ENCODE data around the gene NLRP3. TPM values are rescaled to one million over a fixed set of nuclear protein-coding genes. Genes with fewer than 3 reads are reported as not detected.

NLRP3 gene
- total RNA-seq, 1 experiment from 2014 or later = 0.26 TPM

DNA sequence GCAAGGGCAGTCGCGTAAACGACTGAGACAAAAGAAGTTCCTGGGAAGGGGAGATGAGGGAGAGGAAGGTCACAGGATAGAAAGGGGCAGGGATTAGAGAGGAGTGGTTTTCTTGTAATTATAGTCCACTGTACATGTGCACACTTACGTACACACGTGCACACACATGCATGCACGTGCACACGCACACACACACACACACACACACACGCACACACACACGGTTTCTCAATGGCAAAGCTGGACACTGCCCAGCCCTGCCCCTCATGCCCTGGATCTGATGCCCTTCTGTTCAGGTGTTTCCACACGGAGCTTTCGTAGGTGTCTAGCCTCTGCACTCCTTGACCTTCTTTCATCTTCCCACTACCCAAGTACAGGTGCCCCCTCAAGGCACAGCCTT, 38.0 kb downstream of the NLRP3 start:
- CTCF ChIA-PET = no interaction called here
- no peaks in the 10 kb centered on the region for H3K36me3 Mint-ChIP-seq (ENCODE audit: insufficient read depth, unreplicated experiment)
- no TSS peak for BruUV-seq (replicated peaks)
- H3K4me3 Mint-ChIP-seq (ENCODE audit: low read depth, unreplicated experiment) = no peak overlapping the region
- H3K27ac Mint-ChIP-seq (ENCODE audit: unreplicated experiment) = no peak overlapping the region
- intact Hi-C loops (cut with micrococcal nuclease; ENCODE audit: unreplicated experiment) = no loop called here
- H3K9me3 Mint-ChIP-seq (ENCODE audit: low read depth, unreplicated experiment) = peaks cover 6% of the 10 kb centered on the region
- H3K27me3 Mint-ChIP-seq (ENCODE audit: unreplicated experiment) = peaks cover 11% of the 10 kb centered on the region
- no peak for DNase-seq
- TF ChIP-seq CTCF (IDR thresholded peaks at IDR 0.05; ENCODE audit: unreplicated experiment) = no peak
- H3K4me1 Mint-ChIP-seq (ENCODE audit: low read depth, unreplicated experiment) = no peaks in the 10 kb centered on the region

GRCh38 chr1:247456021-247456420, 40.0 kb downstream of the NLRP3 start:
- no peaks in the 10 kb centered on the region for H3K4me1 Mint-ChIP-seq (ENCODE audit: low read depth, unreplicated experiment)
- no TSS peak for BruUV-seq (replicated peaks)

GRCh38 chr1:247456914-247457639, 41.1 kb downstream of the NLRP3 start:
- intact Hi-C loops (cut with micrococcal nuclease; ENCODE audit: unreplicated experiment) = no loop called here

More at GRCh38 chr1:247456021-247456420, 40.0 kb downstream of the NLRP3 start:
- intact Hi-C loops (cut with micrococcal nuclease; ENCODE audit: unreplicated experiment) = no loop called here
- TF ChIP-seq CTCF (IDR thresholded peaks at IDR 0.05; ENCODE audit: unreplicated experiment) = no peak
- H3K36me3 Mint-ChIP-seq (ENCODE audit: insufficient read depth, unreplicated experiment) = no peaks in the 10 kb centered on the region
- H3K4me3 Mint-ChIP-seq (ENCODE audit: low read depth, unreplicated experiment) = no peak overlapping the region
- H3K27me3 Mint-ChIP-seq (ENCODE audit: unreplicated experiment) = peaks cover 11% of the 10 kb centered on the region
- DNase-seq = no peak
- CTCF ChIA-PET = no interaction called here
- peaks cover 6% of the 10 kb centered on the region for H3K9me3 Mint-ChIP-seq (ENCODE audit: low read depth, unreplicated experiment)
- no peak overlapping the region for H3K27ac Mint-ChIP-seq (ENCODE audit: unreplicated experiment)

GRCh38 chr1:247459507-247459906, 43.5 kb downstream of the NLRP3 start:
- DNase-seq = no peak
- no peaks in the 10 kb centered on the region for H3K4me1 Mint-ChIP-seq (ENCODE audit: low read depth, unreplicated experiment)
- no TSS peak for BruUV-seq (replicated peaks)
- TF ChIP-seq CTCF (IDR thresholded peaks at IDR 0.05; ENCODE audit: unreplicated experiment) = no peak
- intact Hi-C loops (cut with micrococcal nuclease; ENCODE audit: unreplicated experiment) = no loop called here
- H3K27ac Mint-ChIP-seq (ENCODE audit: unreplicated experiment) = no peak overlapping the region
- H3K4me3 Mint-ChIP-seq (ENCODE audit: low read depth, unreplicated experiment) = no peak overlapping the region
- peaks cover 3% of the 10 kb centered on the region for H3K9me3 Mint-ChIP-seq (ENCODE audit: low read depth, unreplicated experiment)
- H3K27me3 Mint-ChIP-seq (ENCODE audit: unreplicated experiment) = peaks cover 5% of the 10 kb centered on the region
- H3K36me3 Mint-ChIP-seq (ENCODE audit: insufficient read depth, unreplicated experiment) = no peaks in the 10 kb centered on the region
- CTCF ChIA-PET = interaction anchor here (0.8 kb wide), 1 partner anchor 24 kb away, joined by 3 read pairs; no protein-coding TSS in a partner anchor

More at GRCh38 chr1:247456914-247457639, 41.1 kb downstream of the NLRP3 start:
- no peaks in the 10 kb centered on the region for H3K4me1 Mint-ChIP-seq (ENCODE audit: low read depth, unreplicated experiment)
- peaks cover 11% of the 10 kb centered on the region for H3K27me3 Mint-ChIP-seq (ENCODE audit: unreplicated experiment)
- H3K9me3 Mint-ChIP-seq (ENCODE audit: low read depth, unreplicated experiment) = peaks cover 6% of the 10 kb centered on the region
- no peak overlapping the region for H3K27ac Mint-ChIP-seq (ENCODE audit: unreplicated experiment)
- DNase-seq = no peak
- TF ChIP-seq CTCF (IDR thresholded peaks at IDR 0.05; ENCODE audit: unreplicated experiment) = no peak
- CTCF ChIA-PET = no interaction called here
- BruUV-seq (replicated peaks) = no TSS peak
- H3K4me3 Mint-ChIP-seq (ENCODE audit: low read depth, unreplicated experiment) = no peak overlapping the region
- no peaks in the 10 kb centered on the region for H3K36me3 Mint-ChIP-seq (ENCODE audit: insufficient read depth, unreplicated experiment)

All from Calu3 (cell line).